ENCODE measurements around the gene CEP89.
"Not testable (repeated sequence)": the region's sequence is repeated elsewhere in the genome, so short reads cannot be mapped to it uniquely, and the experiment has no call there.

Gene CEP89

GRCh38 chr19:32832094-32832493 is 139.7 kb downstream of the CEP89 start:
- not testable (repeated sequence) for DNase-seq

- DNase-seq: no peak
These were observed 140.1 kb downstream of the CEP89 start for GRCh38 chr19:32831611-32832010.

- no peak for DNase-seq
These were observed 141.3 kb downstream of the CEP89 start for GRCh38 chr19:32830231-32831014.

DNA sequence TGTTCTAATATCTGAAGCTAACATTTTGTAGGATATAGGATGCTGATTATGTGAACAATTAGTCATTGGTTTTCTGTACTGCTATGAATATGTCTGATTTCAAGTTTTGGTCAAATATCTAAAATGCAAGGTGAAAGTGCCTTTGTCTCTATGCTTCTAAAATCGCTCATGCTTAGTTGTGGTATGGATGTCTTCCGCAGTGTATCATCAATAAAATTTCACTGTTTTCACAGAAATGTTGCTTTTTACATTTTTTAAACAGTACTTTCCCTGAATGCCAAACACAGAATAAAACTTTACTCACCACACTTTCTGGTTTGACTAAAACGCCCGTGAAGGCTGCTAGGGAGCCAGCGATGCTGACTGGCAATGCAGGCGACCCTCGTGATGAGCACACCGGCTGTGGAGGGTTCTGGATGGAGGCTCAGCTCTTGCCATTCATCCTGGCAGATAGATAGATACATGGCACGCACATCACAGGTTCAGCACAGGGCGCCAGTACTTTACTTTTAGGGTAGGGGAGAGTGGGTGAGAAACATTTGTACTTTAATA is 142.3 kb downstream of the CEP89 start:
- DNase-seq: no peak

- DNase-seq: no peak
These were observed 143.0 kb downstream of the CEP89 start for GRCh38 chr19:32828643-32829344.

- no peak for DNase-seq
These were observed 143.6 kb downstream of the CEP89 start for GRCh38 chr19:32828139-32828538.
